ENCODE measurements around the gene CD59.
"Not testable (repeated sequence)": the region's sequence is repeated elsewhere in the genome, so short reads cannot be mapped to it uniquely, and the experiment has no call there.

The CD59 gene

DNA sequence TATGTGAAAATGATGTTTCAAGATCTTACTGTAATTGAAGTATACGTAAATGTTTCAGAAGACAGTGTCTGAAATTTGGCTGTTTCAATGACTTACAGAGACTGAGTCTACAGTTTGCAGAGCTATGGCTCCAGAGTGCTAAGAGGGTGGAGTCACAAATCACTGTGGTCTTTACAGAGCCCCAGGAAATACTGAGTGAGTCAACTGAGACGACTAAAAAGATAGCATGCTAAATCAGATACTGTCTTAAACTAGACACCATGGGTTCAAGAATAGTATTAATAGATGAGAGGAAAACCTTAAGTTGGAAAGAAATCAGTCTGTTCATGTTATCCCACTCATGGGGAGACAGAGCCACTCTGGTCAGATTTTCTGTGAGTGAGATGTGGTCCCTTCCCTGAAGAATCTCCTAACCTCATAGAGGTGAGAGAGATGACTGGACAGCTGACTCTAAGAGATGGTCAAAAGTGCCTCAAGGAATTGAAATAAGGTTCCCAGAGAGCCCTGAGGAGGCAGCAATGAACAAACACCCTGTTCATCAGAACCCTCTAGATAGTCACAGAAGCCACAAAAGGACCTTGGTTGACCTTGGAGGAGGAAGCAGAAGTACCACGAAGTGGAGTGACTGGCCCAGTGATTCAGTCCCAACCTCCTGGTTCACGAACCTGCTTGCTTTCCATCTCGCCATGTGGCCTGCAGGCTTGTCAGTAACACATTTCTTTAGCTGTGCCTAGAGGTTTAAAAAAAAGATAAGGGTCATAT, 65.8 kb downstream of the CD59 start:
- no peaks in the 10 kb centered on the region for H3K36me3 ChIP-seq (ENCODE audit: insufficient read depth, low read length)
- no peak overlapping the region for H3K27ac ChIP-seq (ENCODE audit: low read depth, low read length)
- no peaks in the 10 kb centered on the region for H3K27me3 ChIP-seq (ENCODE audit: control insufficient read depth in 1 of 2, insufficient read depth in 2 of 2, low read length in 2 of 2)
- no peak overlapping the region for H3K9ac ChIP-seq (ENCODE audit: low read length)
- H3K4me3 ChIP-seq (ENCODE audit: low read depth in 1 of 2, low read length in 2 of 2), result no peak overlapping the region
- no peaks in the 10 kb centered on the region for H3K9me3 ChIP-seq (ENCODE audit: low read length)
- no peaks in the 10 kb centered on the region for H3K4me1 ChIP-seq (ENCODE audit: insufficient read depth, low read length)

DNA sequence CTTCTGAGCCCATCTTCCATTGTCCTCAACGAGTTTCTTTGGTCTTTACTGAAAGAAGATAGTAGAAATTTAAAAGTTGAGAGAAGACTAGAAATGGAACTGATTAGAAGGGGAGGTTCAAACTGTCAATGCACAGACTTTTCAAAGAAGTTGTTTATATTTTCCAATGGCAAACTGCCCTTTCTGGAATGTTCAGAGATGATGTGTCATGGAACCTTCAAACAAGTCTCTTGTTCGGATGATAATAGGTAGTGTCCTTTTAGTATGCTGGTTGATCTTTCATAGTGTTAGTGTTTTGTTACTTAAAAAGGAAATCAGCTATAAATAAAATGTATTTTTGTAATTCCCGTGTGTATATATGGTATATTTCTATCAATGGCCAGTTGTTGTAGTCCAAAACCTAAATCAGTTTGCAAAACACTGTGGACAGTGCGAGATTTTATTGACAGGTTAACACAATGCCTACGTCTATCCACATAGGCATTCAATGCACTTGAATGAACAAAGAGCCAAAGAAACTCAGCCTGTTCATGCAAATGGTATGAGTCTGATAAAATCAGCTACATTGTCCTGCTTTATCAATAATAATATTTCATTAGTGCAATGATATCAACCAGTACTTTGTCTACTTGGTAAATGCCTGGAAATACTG, 66.5 kb downstream of the CD59 start:
- H3K4me3 ChIP-seq (ENCODE audit: low read depth in 1 of 2, low read length in 2 of 2), result no peak overlapping the region
- no peak overlapping the region for H3K9ac ChIP-seq (ENCODE audit: low read length)
- no peaks in the 10 kb centered on the region for H3K4me1 ChIP-seq (ENCODE audit: insufficient read depth, low read length)
- no peaks in the 10 kb centered on the region for H3K9me3 ChIP-seq (ENCODE audit: low read length)
- H3K36me3 ChIP-seq (ENCODE audit: insufficient read depth, low read length), result no peaks in the 10 kb centered on the region
- H3K27ac ChIP-seq (ENCODE audit: low read depth, low read length), result no peak overlapping the region
- no peaks in the 10 kb centered on the region for H3K27me3 ChIP-seq (ENCODE audit: control insufficient read depth in 1 of 2, insufficient read depth in 2 of 2, low read length in 2 of 2)

DNA sequence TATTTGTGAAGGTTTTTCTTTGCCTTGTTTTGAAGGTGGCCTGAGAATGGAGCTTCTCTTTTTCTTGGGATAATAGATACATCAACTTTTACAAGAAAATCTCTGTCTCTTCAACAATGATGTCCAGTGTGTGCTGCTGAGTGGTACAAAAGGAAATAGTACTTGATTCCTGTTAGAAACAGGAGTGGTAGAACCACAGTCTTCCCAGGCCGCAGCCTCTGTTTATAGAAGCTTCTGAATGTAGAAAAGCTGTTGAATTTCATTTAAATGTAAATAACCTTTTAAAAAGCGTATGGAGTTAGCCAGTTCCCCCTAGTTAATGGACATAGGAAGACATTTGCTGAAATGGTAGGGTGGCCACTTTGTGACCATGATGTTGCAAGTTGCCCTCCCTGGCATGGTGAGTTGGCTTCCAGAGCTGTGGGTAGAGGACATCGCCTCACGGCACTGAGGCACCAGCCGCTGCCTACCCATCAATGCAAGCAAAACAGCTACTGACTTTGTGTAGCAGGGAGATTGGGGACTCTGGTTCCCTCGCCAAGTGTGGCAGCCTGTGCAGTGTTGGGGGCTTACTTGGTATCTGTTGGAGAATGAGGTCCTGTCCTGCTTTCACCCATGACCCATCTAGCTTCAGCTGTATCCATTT, 67.1 kb downstream of the CD59 start:
- no peak overlapping the region for H3K4me3 ChIP-seq (ENCODE audit: low read depth in 1 of 2, low read length in 2 of 2)
- no peaks in the 10 kb centered on the region for H3K36me3 ChIP-seq (ENCODE audit: insufficient read depth, low read length)
- no peaks in the 10 kb centered on the region for H3K27me3 ChIP-seq (ENCODE audit: control insufficient read depth in 1 of 2, insufficient read depth in 2 of 2, low read length in 2 of 2)
- H3K9ac ChIP-seq (ENCODE audit: low read length), result no peak overlapping the region
- no peaks in the 10 kb centered on the region for H3K9me3 ChIP-seq (ENCODE audit: low read length)
- no peak overlapping the region for H3K27ac ChIP-seq (ENCODE audit: low read depth, low read length)
- no peaks in the 10 kb centered on the region for H3K4me1 ChIP-seq (ENCODE audit: insufficient read depth, low read length)

DNA sequence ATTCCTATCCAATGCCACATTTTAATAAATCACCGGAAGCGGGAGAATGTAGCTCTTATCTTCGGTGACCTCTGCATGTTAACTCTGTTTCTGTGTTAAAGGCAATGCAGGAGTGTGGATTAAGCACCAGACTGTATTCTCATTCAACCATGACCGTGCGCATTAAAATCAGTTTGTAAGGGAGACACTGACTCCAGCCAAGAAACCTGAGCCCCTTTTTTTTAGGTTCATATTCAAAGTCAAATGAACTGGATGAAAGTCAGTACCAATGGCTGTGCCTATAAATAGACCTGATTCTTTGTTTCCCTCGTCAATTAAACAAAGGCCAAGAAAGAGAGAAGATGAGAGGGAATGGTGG, 67.8 kb downstream of the CD59 start:
- no peaks in the 10 kb centered on the region for H3K4me1 ChIP-seq (ENCODE audit: insufficient read depth, low read length)
- no peak overlapping the region for H3K4me3 ChIP-seq (ENCODE audit: low read depth in 1 of 2, low read length in 2 of 2)
- H3K27me3 ChIP-seq (ENCODE audit: control insufficient read depth in 1 of 2, insufficient read depth in 2 of 2, low read length in 2 of 2), result no peaks in the 10 kb centered on the region
- H3K9ac ChIP-seq (ENCODE audit: low read length), result no peak overlapping the region
- H3K27ac ChIP-seq (ENCODE audit: low read depth, low read length), result no peak overlapping the region
- H3K9me3 ChIP-seq (ENCODE audit: low read length), result no peaks in the 10 kb centered on the region
- no peaks in the 10 kb centered on the region for H3K36me3 ChIP-seq (ENCODE audit: insufficient read depth, low read length)

DNA sequence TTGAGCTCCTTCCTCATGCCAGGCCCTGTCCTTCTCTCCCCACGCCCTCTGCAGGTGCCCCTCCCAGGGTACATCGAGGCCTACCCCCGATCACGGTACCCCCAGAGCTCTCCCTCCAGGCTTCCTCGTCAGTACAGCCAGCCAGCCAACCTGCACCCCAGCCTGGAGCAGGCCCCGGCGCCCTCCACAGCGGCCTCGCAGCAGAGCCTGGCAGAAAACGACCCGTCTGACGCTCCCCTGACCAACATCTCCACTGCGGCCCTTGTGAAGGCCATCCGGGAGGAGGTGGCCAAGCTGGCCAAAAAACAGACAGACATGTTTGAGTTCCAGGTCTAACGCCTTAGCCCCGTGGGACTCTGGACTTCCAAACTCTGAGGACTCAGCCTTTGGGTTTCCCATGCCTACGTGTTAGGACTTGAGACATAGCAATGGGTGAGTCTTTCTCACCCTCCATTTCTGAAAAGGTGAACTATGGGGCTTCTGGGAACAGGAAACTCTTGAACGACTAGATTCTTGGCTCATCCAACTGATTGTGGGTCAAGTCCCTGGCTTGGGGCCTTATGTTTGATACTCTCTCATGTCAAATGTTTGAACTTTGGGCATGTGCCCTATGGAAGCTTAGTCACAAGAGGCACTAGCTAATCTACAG, 68.3 kb downstream of the CD59 start:
- Histone ChIP-seq H3K9me3 (ENCODE audit: low read length) (no peaks in the 10 kb centered on the region), H3K4me1 (ENCODE audit: insufficient read depth, low read length) (no peaks in the 10 kb centered on the region), H3K36me3 (ENCODE audit: insufficient read depth, low read length) (no peaks in the 10 kb centered on the region), H3K27ac (ENCODE audit: low read depth, low read length) (no peak overlapping the region), H3K27me3 (ENCODE audit: control insufficient read depth in 1 of 2, insufficient read depth in 2 of 2, low read length in 2 of 2) (no peaks in the 10 kb centered on the region), H3K9ac (ENCODE audit: low read length) (no peak overlapping the region), H3K4me3 (ENCODE audit: low read depth in 1 of 2, low read length in 2 of 2) (no peak overlapping the region)

DNA sequence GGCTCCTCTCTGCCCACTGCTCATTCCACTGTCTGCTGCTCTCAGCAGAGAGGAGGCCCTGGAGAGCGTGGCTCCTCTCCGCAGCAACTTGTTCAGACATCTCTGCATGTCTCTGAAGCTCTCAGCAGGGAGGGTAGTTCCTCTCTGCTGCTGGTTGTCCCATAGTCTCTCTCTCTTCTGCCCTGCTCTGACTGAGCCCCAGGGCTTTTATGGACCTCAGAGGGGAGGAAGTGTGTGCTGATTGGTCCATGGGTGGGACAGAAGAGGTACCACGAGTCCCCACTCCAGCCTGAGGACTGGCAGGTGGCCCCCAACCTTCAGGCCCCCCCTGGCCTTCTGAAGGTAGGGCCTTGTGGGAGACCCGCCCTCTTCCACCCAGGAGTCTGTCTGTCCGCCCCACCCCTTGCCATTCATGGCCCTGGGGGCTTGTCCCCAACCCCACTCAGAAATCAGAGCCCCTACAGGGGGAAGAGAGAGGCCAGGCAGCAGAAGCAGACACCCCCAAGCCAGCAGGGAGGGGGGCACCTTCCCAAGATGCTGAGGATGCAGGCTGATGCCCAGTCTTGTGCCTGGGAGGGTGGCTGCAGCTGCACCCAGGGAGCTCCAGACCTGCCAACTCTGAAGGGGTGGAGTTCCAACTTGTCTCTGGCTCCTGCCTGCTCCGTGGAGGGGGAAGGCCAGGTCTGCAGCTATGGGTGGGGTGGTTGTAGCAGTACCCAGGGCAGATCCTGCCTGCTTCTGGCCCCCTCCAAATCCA, 70.7 kb downstream of the CD59 start:
- Histone ChIP-seq H3K27me3 (ENCODE audit: control insufficient read depth in 1 of 2, insufficient read depth in 2 of 2, low read length in 2 of 2) (no peaks in the 10 kb centered on the region), H3K27ac (ENCODE audit: low read depth, low read length) (no peak overlapping the region), H3K9me3 (ENCODE audit: low read length) (no peaks in the 10 kb centered on the region), H3K9ac (ENCODE audit: low read length) (no peak overlapping the region), H3K4me3 (ENCODE audit: low read depth in 1 of 2, low read length in 2 of 2) (no peak overlapping the region), H3K4me1 (ENCODE audit: insufficient read depth, low read length) (no peaks in the 10 kb centered on the region), H3K36me3 (ENCODE audit: insufficient read depth, low read length) (no peaks in the 10 kb centered on the region)

DNA sequence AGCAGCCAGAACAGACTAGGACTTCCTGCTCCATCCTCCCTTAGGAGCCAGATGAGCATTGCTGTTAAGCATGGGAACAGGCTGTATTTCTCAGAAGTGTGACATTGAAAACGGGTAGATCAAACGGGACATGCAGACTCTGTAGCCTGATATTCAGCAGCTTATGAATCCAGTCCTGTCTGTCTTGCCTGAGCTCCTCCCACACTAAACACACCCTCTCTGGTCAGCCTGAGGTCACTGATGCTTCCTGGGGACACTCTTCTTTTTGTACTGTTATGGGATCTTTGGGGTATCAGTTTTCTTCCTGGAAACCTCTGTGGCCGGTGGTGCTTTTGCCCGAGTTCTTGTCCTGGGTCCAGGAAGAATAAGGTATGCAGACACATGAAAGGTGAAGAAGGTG, 71.4 kb downstream of the CD59 start:
- H3K9me3 ChIP-seq (ENCODE audit: low read length), result no peaks in the 10 kb centered on the region
- H3K27me3 ChIP-seq (ENCODE audit: control insufficient read depth in 1 of 2, insufficient read depth in 2 of 2, low read length in 2 of 2), result no peaks in the 10 kb centered on the region
- H3K36me3 ChIP-seq (ENCODE audit: insufficient read depth, low read length), result no peaks in the 10 kb centered on the region
- no peak overlapping the region for H3K4me3 ChIP-seq (ENCODE audit: low read depth in 1 of 2, low read length in 2 of 2)
- H3K4me1 ChIP-seq (ENCODE audit: insufficient read depth, low read length), result no peaks in the 10 kb centered on the region
- no peak overlapping the region for H3K27ac ChIP-seq (ENCODE audit: low read depth, low read length)
- H3K9ac ChIP-seq (ENCODE audit: low read length), result no peak overlapping the region

DNA sequence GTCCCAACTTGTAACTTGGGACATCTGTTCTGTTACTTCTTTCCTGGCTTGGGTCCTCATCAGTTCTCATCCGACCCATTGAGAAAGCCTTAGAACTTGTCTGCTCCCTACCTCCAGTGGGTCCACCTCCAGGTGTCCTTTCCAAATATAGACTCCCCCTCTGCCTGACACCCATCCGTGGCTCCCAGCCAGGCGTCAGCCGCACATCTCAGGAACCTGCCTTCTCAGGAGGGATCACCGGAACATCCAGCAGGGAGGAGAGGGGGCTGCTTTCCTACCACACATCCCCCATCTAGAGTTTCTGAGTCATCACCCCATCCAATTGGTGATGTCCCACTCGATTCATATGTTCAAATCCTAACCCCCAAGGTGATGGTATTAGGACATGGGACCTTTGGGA, 72.1 kb downstream of the CD59 start:
- H3K36me3 ChIP-seq (ENCODE audit: insufficient read depth, low read length), result no peaks in the 10 kb centered on the region
- no peak overlapping the region for H3K4me3 ChIP-seq (ENCODE audit: low read depth in 1 of 2, low read length in 2 of 2)
- no peaks in the 10 kb centered on the region for H3K9me3 ChIP-seq (ENCODE audit: low read length)
- no peak overlapping the region for H3K9ac ChIP-seq (ENCODE audit: low read length)
- no peaks in the 10 kb centered on the region for H3K4me1 ChIP-seq (ENCODE audit: insufficient read depth, low read length)
- H3K27me3 ChIP-seq (ENCODE audit: control insufficient read depth in 1 of 2, insufficient read depth in 2 of 2, low read length in 2 of 2), result no peaks in the 10 kb centered on the region
- H3K27ac ChIP-seq (ENCODE audit: low read depth, low read length), result no peak overlapping the region

DNA sequence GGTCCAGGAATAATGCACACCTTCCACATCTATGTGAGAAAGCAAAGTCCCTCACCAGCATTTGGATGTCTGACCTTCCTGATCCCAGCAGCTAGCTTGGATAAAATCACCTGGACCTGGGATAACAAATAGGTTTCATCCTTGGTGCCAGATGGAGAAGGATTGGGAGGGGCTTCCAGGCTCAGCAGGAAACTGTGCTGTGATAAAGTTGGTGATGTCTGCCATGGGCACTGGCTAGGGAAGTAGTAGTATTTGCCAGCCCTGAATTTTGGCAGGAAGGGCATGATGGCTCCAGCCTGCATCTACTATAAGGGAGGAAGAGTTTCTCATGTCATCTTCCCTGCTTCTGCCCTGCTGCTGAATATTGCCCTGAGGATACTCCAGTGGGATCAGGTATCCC, 73.1 kb downstream of the CD59 start:
- Histone ChIP-seq H3K27ac (ENCODE audit: low read depth, low read length) (no peak overlapping the region), H3K9me3 (ENCODE audit: low read length) (no peaks in the 10 kb centered on the region), H3K27me3 (ENCODE audit: control insufficient read depth in 1 of 2, insufficient read depth in 2 of 2, low read length in 2 of 2) (no peaks in the 10 kb centered on the region), H3K36me3 (ENCODE audit: insufficient read depth, low read length) (no peaks in the 10 kb centered on the region), H3K4me3 (ENCODE audit: low read depth in 1 of 2, low read length in 2 of 2) (no peak overlapping the region), H3K4me1 (ENCODE audit: insufficient read depth, low read length) (no peaks in the 10 kb centered on the region), H3K9ac (ENCODE audit: low read length) (no peak overlapping the region)

DNA sequence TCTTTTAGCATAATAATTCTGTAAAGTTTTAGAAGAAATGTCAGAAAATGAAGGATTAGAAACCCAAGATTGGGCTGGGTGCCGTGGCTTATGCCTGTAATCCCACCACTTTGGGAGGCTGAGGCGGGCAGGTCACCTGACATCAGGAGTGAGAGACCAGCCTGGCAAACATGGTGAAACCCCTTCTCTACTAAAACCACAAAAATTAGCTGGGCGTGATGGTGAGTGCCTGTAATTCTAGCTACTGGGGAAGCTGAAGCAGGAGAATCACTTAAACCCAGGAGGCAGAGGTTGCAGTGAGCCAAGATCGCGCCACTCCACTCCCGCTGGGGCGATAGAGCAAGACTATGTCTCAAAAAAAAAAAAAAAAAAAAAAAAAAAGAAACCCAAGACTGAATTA, 74.7 kb downstream of the CD59 start:
- H3K9ac ChIP-seq (ENCODE audit: low read length); H3K9me3 ChIP-seq (ENCODE audit: low read length); H3K27ac ChIP-seq (ENCODE audit: low read depth, low read length); H3K36me3 ChIP-seq (ENCODE audit: insufficient read depth, low read length); H3K4me1 ChIP-seq (ENCODE audit: insufficient read depth, low read length); H3K4me3 ChIP-seq (ENCODE audit: low read depth in 1 of 2, low read length in 2 of 2); H3K27me3 ChIP-seq (ENCODE audit: control insufficient read depth in 1 of 2, insufficient read depth in 2 of 2, low read length in 2 of 2): not testable (repeated sequence)

DNA sequence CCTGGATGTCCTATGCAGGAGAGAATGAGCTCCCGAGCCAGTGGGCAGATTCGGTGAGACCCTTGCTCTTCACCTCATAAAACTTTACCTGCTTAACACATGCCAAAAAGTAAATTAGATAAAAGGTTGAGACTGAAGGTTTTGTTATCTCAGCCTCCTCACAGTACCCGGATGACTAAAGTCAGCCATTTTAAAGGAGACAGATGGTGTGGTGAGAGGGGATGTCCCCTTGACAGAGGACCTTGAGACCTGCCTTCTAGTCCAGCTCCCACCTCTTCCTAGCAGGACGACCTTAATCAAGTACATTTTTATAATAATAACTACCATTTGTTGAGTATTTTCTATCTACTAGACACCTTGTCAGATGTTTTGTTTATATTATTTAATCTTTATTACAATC, 75.3 kb downstream of the CD59 start:
- H3K27me3 ChIP-seq (ENCODE audit: control insufficient read depth in 1 of 2, insufficient read depth in 2 of 2, low read length in 2 of 2), result no peaks in the 10 kb centered on the region
- no peak overlapping the region for H3K9ac ChIP-seq (ENCODE audit: low read length)
- H3K27ac ChIP-seq (ENCODE audit: low read depth, low read length), result no peak overlapping the region
- H3K4me1 ChIP-seq (ENCODE audit: insufficient read depth, low read length), result no peaks in the 10 kb centered on the region
- no peaks in the 10 kb centered on the region for H3K9me3 ChIP-seq (ENCODE audit: low read length)
- H3K36me3 ChIP-seq (ENCODE audit: insufficient read depth, low read length), result no peaks in the 10 kb centered on the region
- H3K4me3 ChIP-seq (ENCODE audit: low read depth in 1 of 2, low read length in 2 of 2), result no peak overlapping the region
